GM18502 (cell line): ENCODE measurements around the gene MYADML2.

Source experiments
- ATAC-seq: cut with Tn5 transposase; IDR thresholded peaks from one replicate; pipeline ENCODE4 v1.9.1; 2021; ENCODE audit warnings: mild to moderate bottlenecking; ENCODE audit not compliant: unreplicated experiment, poor library complexity

MYADML2 gene

DNA sequence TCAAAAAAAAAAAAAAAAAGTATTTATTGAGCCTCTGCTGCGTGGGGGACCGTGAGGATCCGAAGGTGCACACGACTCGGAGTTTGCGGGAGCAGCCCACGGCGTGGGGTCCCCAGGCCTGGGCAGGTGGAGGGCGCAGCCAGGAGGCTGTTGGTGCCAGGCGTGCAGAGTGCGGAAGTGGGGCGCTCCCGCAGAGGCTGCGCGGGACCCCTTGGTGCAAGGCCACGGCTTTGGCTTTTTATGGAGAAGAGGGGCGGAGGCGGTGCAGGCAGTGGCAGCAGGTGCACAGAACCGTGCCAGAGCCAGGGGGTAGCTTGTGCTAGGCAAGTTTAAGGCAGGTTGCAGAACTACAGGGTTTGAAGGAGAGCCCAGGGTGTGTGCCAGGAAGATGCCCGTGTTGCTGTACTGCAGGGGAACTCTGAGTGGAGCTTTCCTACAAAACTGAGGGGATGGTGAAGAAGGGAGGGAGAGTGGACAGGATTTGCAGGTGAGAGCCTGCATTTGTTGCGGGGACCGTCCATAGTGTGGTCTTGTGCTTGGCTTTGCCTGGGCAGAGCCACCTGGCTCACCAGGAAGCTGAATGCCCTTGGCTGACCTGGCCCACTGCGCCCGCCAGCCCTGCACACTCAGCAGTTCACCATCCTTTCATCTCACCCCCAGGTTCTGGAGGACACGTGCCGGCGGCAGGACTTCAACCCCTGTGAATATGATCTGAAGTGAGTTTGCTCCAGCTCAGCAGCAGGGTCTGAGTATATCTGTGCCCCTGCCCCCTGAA lies 31.7 kb upstream of the MYADML2 start:
- no peak for ATAC-seq

DNA sequence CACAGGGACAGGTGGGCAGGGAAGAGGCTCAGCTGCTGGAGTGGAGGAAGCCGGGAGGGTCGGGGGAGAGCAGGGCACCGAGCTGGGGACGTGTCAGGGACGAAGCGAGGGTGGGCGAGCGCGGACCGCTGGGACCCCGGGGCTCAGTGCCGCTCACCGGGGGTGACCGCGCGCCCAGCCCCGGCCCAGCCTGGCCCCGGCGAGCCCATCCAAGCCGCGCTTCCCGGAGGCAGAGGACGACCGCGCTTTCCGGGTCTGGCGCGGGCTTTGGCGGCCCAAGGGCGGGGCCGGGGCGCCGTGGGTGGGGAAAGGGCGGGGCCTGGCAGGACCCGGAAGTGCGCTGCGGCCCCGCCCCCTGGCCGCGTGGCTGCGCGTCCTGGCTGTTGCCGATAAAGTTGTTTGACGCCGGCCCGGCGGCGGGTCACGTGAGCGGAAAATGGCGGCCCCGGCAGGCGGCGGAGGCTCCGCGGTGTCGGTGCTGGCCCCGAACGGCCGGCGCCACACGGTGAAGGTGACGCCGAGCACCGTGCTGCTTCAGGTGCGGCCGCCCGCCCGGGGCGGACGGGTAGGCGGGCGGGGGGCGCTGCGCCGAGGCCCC lies 30.3 kb upstream of the MYADML2 start, which contains the start of gene ASPSCR1:
Gene ASPSCR1, plus strand, starts transcription at position 419 of the 598 bp plus-strand sequence. Its CDS starts 18 bp downstream, at position 437.
- peak; percentile 84 for ATAC-seq

DNA sequence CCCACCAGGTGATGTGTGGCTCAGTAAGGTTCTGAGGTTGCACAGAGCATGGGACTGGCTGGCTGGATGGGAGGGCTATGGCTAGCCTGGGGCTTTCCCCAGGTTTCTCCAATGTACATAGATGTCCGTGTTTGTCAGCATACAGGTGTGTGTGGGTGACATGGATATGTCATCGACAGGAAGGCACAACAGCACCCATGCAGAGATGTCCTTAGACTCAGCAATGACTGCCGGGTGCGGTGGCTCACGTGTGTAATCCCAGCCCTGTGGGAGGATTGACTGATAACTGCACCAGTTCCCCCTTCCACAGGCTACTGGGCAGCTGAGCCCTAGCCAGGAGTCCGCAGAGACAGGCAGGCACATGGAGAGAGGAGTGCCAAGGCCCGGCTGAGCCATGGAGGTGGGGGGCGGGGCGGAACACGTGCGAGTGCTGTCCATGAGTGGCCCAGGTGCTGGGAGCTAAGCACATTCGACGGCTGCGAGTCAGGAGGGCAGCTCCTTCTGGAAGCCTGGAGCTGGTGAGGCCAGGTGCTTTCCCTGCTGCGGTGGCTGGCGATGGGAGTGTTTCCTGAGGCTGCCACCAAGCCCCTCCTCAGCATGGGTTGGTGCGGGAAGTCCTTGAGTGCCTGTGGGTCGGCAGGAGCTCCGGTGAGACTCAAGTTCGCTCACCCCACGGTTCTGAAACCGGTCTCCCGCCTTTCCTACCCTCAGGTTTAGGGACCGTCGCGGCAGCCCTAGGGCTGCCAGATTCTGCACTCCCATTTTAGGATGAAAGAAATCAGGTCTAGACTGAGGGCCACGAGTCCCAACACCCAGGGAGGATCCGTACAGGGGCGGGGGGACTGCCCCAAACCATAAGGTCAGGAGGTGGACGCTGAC lies 29.5 kb upstream of the MYADML2 start:
- ATAC-seq = peak; percentile 11

DNA sequence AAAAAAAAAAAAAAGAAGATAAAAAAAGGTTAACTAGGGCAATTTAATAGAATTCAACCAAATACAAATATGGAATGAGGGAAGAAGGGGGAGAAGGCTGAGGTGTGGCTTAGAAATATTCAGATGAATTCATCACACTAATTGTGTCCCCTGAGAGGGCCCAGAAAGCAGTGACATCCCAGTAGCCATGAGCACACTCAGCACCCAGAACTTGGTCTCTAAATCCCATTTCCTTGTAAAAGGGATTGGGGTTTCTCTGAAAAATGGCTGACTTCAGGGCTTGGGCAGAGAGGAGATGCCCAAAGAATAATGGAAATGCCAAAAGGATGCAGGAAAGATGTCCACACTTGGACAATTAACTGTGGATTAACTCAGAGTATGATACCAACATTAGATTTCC lies 26.4 kb upstream of the MYADML2 start:
- ATAC-seq = no peak

DNA sequence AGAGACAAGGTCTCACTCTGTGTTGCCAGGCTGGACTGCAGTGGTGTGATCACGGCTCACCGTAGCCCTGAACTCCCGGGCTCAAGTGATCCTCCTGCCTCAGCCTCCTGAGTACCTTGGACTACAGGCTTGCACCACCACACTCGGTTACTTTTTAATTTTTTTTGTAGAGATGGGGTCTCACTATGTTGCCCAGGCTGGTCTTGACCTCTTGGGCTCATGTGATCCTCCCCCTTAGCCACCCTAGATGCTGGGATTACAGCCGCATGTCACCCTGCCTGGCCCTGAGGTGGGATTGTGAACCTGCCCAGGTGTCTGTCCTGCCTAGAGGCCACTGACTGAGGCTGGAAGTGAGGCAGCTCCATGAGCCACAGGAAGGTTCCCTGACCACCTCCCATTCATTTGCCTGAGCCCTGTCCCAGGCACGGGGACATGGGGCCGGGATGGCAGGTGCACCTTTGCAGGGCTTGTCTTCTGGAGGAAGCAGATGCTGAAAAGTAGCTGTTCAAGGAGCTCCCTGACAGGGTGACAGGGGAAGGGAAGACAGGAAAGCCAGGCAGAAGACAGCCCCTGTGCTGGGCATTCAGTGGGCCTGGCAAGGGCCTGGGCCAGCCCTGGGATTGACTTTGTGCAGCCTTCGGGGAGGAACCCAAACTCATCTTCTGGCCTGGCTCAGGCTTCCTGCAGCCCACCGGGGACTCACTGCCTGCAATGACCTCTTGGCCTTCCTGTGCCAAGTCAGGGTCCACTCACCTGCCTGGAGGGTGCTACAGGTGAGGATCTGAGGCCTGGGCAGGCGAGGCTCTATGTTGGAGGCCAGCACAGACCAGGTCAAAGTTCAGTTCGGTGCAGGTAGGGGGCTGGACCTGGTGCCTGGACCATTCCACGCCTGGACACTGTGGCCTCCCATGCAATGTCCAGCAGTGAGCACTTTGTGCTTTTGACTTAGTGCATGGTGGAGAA lies 22.1 kb upstream of the MYADML2 start:
- no peak for ATAC-seq

DNA sequence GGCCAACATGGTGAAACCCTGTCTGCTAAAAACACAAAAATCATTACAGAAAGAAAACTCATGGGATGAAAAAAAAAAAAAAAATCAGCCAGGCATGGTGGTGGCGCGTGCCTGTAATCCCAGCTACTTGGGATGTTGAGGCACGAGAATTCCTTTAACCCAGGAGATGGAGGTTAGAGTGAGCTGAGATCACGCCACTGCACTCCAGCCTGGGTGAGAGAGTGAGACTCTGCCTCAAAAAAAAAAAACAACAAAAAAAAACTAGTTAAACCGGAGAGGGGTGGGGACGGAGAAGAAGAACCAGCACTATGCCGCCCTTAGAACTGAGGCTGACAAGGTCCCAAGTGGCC lies 21.3 kb upstream of the MYADML2 start:
- no peak for ATAC-seq

DNA sequence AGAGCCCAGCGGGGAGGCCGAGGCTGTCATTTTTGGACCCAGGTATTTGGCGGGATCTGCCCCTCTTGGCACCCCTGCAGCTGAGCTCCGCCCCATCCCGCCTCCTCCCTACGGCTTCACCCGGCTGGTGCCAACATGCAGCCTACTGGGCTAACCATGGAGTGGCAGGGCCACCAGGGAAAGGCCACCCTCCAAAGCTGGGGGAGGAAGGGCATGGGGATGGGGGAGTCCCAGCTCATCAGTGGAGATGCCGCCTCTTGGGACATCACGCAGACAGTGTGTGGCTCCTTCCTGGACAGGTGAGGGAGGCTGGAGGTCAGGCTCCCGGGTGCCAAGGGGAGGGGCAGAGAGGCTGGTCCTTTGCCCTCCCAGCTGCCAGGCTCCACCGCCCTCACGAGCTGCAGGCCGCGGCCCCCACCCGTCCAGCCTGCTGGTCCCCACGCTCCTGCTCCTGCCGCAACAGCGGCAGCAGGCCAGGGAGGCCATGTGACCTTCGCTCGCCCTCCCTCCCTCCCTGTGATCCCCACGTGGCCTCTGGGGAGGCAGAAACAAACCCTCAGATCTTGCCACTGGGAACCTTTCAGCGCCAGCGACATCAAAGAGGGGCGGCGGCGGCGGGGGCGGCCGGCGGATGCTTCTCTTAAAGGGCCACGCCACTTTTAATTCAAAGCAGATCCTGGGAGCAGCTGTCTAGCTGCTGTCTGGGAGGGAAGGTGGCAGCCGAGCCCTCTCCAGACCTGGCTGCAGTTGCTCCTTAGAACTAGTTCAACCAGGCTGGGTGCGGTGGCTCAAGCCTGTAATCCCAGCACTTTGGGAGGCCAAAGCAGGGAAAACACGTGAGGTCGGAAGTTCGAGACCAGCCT lies 20.7 kb upstream of the MYADML2 start:
- no peak for ATAC-seq

DNA sequence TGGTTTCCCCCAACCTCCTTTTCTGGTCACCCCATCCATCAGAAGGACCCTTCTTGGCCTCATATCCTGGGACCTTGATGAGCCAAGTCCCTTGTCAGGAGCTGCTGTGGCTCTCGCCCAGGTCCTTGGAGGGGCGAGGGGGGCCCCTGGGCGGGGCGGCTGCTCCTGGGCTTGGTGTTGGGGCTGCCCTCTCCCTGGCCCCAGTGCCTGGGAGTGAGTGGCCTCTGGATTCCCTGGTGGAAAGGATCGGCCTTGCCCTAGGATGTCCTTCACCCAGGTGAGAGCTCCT lies 20.2 kb upstream of the MYADML2 start:
- ATAC-seq = no peak

DNA sequence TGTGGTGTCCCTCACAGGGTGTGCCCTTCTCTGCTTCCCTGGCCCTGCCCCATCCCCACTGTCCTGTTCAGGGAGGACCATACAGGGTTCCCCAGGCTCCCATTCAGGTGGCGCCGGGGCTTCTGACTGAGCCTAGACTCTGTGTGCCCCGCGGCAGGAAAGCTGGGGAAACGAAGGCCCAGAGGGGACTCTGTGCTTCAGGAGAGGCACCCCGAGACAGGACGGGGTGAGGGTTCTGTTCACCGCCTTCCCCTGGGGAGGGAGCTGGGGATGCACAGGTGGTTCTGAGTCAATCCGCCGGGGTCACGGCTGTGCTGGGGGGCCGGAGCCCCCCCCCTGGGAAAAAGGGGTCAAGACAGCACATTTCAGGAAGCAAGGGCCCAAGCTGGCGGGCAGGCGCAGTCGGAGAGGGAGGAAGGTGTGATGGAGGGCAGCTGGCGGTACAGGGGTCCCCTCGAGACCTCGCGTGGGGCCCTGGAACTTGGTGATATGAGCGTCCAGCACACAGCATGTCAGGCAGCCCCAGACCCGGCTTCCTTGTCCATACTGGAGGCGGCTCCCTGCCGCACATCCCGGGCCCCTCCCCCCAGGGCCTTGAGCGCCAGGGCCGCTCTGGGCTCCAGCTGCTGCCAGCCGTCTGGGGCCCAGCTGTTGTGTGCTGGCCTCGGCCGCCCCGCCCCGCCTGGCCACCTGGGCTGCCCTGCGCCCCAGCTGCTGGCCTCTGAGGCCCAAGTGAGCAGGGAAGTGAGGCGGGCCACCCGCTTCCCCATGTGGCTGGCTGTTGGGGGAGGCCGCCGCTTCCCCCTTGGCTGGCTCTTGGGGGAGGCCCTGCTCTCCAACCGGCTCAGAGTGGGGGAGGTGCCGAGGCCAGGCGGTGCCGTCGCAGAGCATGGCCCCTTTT lies 19.6 kb upstream of the MYADML2 start:
- ATAC-seq = no peak

DNA sequence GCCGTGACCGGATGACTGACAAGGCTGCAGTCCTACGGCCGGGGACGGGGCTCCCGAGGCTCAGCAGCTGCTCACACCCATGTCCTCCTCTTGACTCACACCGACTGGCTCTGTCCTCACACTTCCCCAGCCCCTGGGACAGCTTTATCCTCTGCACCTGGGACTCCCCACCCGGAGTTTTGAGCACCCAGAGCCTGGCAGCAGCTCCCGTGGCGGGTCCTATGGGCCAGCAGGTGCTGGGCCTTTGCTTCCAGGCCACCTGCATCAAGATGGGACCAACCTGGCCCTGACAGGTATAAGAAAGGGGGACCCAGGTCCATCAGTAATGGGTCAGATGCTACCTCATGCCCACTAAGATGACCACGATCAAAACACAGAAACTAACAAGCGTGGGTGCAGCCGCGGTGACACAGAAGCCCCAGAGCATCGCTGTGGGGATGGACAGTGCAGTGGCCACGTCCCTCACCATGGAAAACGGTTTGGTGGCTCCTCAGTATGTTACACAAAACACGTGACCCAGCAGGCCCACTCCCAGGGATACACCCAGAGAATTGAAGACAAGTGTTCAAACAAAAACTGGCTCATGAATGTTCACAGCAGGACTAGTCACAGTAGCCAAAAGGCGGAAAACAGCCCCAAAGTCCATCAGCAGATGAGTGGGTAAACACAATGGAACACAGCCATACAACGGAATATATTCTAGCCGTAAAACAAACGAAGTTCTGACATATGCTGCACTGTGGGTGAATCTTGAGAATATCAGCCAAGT lies 17.2 kb upstream of the MYADML2 start:
- ATAC-seq = no peak

DNA sequence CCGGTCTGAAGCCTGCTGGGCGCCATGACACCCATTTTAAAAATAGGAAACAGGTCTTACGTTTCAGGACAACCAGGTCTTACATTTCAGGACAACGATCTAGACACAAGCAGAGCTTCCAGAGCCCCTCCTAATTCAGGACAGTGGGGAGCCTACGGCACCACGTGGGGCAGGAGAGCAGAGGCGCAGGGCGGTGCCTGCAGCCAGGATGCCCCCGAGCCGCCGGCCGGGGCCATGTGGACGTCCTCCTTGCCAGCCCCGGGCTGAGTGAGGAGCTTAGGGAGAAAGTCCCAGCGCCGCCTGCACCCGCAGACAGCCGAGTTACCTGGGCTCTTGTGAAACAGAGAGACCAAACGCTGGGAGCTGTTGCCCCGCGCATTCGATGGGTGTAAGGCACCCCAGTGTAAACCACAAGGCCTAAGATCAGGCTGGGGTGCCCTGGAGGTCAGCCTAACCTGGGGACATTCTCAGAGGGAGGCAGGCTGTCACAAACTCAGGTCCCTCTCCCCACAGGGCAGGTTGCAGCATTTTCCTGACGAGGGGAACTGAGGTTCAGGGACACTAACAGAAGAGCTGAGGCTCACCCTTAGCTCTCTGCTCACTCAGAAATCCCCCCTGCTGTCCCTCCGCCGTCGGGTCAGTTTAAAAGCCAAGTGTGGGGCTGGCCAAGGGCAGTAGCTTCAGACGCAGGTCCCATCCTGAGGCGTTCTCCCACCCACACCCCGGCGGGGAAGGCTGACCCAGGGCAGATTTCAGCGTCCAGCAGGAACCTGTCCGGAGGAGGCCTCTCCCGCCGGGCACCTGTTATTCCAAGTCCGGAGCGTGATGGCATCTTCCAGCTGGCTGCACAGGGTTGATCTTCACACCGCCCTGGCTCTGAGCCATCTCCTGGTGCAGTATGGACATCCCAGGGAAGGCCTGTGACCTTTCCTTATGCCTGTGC lies 15.7 kb upstream of the MYADML2 start:
- ATAC-seq = no peak

DNA sequence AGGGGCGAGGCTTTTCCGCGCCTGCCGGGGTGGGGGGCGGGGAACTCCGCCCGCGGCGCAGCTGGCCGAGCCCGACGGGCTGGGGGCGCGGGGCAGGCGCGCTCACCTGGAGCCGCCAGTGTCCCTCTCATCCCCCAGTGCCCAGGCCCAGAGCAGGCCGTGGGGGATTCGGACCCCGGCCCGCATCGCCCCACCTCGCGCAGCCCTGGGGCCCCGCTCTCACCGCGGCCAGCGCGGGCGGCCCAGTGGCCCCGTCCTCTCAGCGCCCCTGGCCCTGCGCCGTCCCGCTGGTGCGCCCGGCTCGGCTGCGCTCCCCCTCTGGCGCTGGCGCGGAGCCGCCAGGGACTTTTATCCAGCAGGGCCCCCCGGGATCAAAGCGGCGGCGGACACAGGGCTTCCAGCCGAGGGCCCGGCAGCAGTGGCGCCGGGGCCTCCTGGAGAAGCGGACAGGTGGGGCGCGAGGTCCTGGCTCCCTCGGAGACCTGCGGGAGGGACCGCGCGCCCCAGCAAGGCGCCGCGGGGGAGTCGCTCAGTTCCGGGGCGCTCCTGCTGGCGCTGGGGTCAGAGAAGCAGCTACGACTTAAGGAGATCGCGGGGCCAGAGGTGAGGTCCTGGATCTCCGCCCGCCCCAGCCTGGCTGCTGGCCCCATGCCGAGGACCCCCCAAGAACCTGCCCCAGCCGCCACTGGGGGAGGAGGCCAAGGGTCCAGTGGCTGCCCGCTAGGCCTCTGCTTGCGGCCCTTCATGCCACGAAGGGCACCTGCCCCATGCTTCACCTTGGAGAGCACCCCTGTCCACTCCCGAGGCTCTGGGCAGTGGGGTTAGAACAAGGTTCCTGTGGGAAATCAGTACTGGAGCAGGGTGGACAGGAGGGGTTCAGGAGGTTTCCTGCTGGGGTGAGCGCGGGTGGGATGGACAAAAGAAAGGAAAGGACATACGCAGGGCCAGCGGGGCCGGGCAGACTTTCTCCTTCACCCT lies 14.8 kb upstream of the MYADML2 start:
- no peak for ATAC-seq

DNA sequence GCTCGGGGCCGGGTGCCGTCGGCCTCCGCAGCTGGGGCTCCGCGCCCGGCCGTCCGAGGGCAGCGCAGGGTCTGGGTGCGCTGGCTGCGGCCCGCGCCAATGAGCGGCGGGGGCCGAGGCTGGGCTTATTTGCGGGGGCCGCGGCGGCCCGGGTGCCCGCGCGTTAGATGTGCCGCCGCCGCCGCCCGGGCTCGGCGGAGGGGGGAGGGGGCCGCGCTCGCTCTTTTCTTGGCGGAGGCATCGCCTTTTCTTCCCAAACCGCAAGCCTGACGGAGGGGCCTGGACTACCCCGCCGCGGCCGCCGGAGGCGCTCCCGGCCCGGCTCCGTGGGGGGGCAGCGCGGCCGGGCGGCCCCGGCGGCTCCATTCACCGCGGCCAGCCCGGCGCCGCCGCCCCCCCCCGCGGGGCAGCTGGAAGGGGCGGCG lies 14.1 kb upstream of the MYADML2 start, which contains the start of gene NOTUM:
Gene NOTUM, minus strand, starts transcription at position 101 of the 425 bp plus-strand sequence. CDS start 278 bp downstream, outside the sequence.
- ATAC-seq = no peak

DNA sequence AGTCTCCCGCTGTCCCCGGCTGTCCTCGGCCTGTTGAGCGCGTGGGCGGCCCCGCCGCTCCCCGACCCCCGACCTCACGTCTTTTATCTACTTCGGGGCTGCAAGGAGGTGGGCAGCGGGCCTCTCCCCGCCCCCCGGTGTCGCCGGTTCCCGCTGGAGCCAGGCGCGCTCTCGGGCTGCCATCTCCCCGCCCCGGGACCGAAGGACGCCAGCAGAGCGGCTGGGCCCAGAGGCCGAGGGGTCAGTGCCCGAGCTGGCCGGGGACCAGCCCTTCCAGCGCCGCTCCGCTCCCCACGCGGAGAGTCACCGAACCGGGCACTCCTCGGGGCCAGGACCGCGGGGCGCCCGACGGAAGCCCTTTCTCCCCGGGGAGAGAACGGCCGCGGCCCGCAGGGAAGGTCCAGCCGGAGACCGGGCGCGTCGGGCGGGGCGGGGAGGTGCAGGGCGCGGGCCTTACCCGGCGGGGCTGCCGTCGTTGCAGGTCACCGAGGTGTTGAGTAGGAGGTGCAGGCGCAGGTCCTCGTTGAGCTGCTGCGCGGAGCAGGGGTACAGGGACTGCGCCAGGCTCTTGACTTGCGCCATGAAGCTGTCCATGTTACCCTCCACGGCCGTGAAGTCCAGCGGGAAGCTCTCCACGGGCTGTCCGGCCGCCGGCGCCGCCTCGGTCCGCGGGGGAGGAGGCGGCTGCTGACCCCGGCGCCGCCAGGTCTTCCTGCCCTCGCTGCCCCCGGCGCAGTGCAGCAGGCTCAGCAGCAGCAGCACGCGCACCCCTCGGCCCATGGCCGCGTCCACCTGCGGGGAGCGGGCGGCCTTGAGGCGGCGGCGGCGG lies 13.3 kb upstream of the MYADML2 start:
- ATAC-seq = no peak
